ENCODE measurements around the gene SLC26A6. TPM values are rescaled to one million over a fixed set of nuclear protein-coding genes. Genes with fewer than 3 reads are reported as not detected.

SLC26A6 gene
- total and polyA plus RNA-seq, 10 of the 15 experiments (the other 5 are each of a cell fraction or from before 2014, with no cell fraction given) = 2.1 to 24.9 (median 13.3) TPM

DNA sequence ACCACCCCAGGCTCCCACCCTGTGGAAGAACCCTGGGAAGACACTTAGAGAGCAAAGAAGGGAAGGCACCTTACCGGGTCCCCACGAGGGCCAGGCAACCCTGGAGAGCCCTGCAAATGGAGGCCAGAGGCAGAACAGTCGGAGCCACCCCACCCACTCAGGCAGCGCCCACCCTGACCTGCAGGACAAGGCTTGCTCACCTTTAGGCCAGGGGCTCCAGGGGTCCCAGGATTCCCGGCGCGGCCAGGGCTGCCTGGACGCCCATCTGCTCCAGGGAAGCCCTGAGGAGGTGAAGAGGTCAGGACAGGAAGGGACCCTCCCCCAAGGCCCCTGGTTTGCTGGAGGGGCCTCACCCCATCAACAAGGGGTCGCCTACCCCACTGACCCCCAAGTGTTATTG, 50.4 kb downstream of the SLC26A6 start:
- ChIA-PET POLR2A (no interaction called here), RAD21 (ENCODE audit: unreplicated experiment) (no interaction called here), SMC1A (ENCODE audit: uncharacterized antibody, unreplicated experiment) (no interaction called here), CTCF (no interaction called here)
- H3K4me2 ChIP-seq (ENCODE audit: control insufficient read depth, insufficient read depth) = no peak overlapping the region
- no peaks in the 10 kb centered on the region; a peak in 1 of 4 replicates for H3K27me3 ChIP-seq (replicated peaks in 1 of 2; ENCODE audit: control insufficient read depth in 2 of 2, insufficient read depth in 2 of 2, low read length in 1 of 2)
- H3K9me3 ChIP-seq (replicated peaks; ENCODE audit: control insufficient read depth, insufficient read depth, low read length) = no peaks in the 10 kb centered on the region
- in situ Hi-C loops (cut with MboI) (no loop called here), intact Hi-C loops (cut with micrococcal nuclease; ENCODE audit: unreplicated experiment) (no loop called here)
- no peaks in the 10 kb centered on the region for H4K20me1 ChIP-seq (ENCODE audit: control insufficient read depth, insufficient read depth)
- ATAC-seq (no peak), DNase-seq (ENCODE audit: low read depth, low spot score) (no peak), FAIRE-seq (no peak)
- no peaks in the 10 kb centered on the region for H3K79me2 ChIP-seq (ENCODE audit: control insufficient read depth, insufficient read depth, low read length)
- H3K4me1 ChIP-seq (ENCODE audit: control insufficient read depth, insufficient read depth, low read length) = no peaks in the 10 kb centered on the region
- H3K9ac ChIP-seq (ENCODE audit: control insufficient read depth, insufficient read depth, low read length) = no peak overlapping the region
- WGBS (ENCODE audit: insufficient coverage, insufficient replicate concordance, low lambda C conversion rate, missing lambda C conversion rate) = 52% methylated on average over 9 of the region's 9 CpGs
- no TSS peak for BruUV-seq (replicated peaks)
- H3K36me3 ChIP-seq (ENCODE audit: control insufficient read depth in 2 of 2, insufficient read depth in 2 of 2, low read length in 1 of 2) = no peaks in the 10 kb centered on the region
- TF ChIP-seq GATAD2B (conservative IDR thresholded peaks at IDR 0.05; ENCODE audit: low read depth) (no peak), FOXM1 (IDR thresholded peaks at IDR 0.05; ENCODE audit: low read depth, low read length) (no peak), SUPT20H (IDR thresholded peaks at IDR 0.05; ENCODE audit: borderline replicate concordance, control insufficient read depth, low read depth, low read length) (no peak), CBX3 (IDR thresholded peaks at IDR 0.05; ENCODE audit: borderline replicate concordance, low read depth) (no peak), PKNOX1 (IDR thresholded peaks at IDR 0.05) (no peak), IRF4 (IDR thresholded peaks at IDR 0.05; ENCODE audit: low read depth, low read length) (no peak), NFYA (IDR thresholded peaks at IDR 0.05; ENCODE audit: borderline replicate concordance, low read depth, low read length) (no peak), SMAD5 (IDR thresholded peaks at IDR 0.05; ENCODE audit: low read depth) (no peak), EZH2 (IDR thresholded peaks at IDR 0.05; ENCODE audit: borderline replicate concordance, control insufficient read depth, low read depth, low read length) (no peak), HCFC1 (IDR thresholded peaks at IDR 0.05; ENCODE audit: low read length) (no peak), BCL11A (IDR thresholded peaks at IDR 0.05; ENCODE audit: low read depth, low read length) (no peak), NR2C2 (IDR thresholded peaks at IDR 0.05; ENCODE audit: borderline replicate concordance, control insufficient read depth, insufficient read length, low read depth) (no peak), RELB (IDR thresholded peaks at IDR 0.05; ENCODE audit: low read depth) (no peak), DPF2 (IDR thresholded peaks at IDR 0.05) (no peak), CEBPZ (IDR thresholded peaks at IDR 0.05; ENCODE audit: low read depth, low read length) (no peak)
- H2AFZ ChIP-seq (ENCODE audit: control insufficient read depth, low read depth, low read length) = no peak overlapping the region
- no peak overlapping the region for H3K4me3 ChIP-seq
- H3K27ac ChIP-seq (ENCODE audit: control insufficient read depth, insufficient read depth) = no peak overlapping the region
